Tibial artery (tissue), 4 donors: ENCODE results near the gene ARFIP2.

ENCODE experiments used
- DNase-seq, 2 donors: peaks; one replicate each; pipeline ENCODE4 v3.0.0-alpha.2; 2019
- H3K27ac ChIP-seq, 2 donors: fragments of 200-600 bp; sonication (generic) in 1 of 2; 1 replicate in 1 of 2; 2 replicates in 1 of 2; pipeline ENCODE4 v1.5.1; 2018 to 2019; ENCODE audit warnings: mild to moderate bottlenecking in 1 of 2
- H3K27me3 ChIP-seq, 2 donors: fragments of 200-600 bp; sonication (generic) in 1 of 2; one replicate each; pipeline versions ENCODE4 v1.5.1 to v1.6.0; 2016 to 2019
- H3K36me3 ChIP-seq, 3 donors: fragments of 200-600 bp; sonication (generic) in 2 of 3; one replicate each; pipeline ENCODE4 v1.5.1; 2016 to 2019; ENCODE audit warnings: mild to moderate bottlenecking in 2 of 3
- H3K4me1 ChIP-seq, 4 donors: fragments of 200-600 bp; sonication (generic) in 2 of 4; 1 replicate in 3 of 4; 2 replicates in 1 of 4; pipeline ENCODE4 v1.5.1; 2016 to 2019
- H3K4me3 ChIP-seq, 2 donors: fragments of 200-600 bp; sonication (generic) in 1 of 2; 1 replicate in 1 of 2; 2 replicates in 1 of 2; pipeline ENCODE4 v1.5.1; 2018 to 2019; ENCODE audit warnings: mild to moderate bottlenecking in 2 of 2
- H3K9me3 ChIP-seq, 3 donors: fragments of 200-600 bp; sonication (generic) in 1 of 3; one replicate each; pipeline ENCODE4 v1.5.1; 2016 to 2019
- intact Hi-C: fragments of 100-400 bp; cut with DNase I; formaldehyde crosslinking; loops from one replicate; pipeline ENCODE4 v1.15.0; 2023; ENCODE audit warnings: low total_unique reads
- TF ChIP-seq, protein P1 (sequence below), 2 experiments: fragments of 200-600 bp in 1 of 2; fragments of 450-650 bp in 1 of 2; IDR thresholded peaks; one replicate each; pipeline ENCODE4 v1.5.1; 2017 to 2019; ENCODE audit warnings: antibody characterized with exemption in 2 of 2, mild to moderate bottlenecking in 1 of 2, moderate library complexity in 1 of 2

ARFIP2 gene

GRCh38 chr11:6459099-6459450, 22.1 kb downstream of the ARFIP2 start:
- peaks cover 63 to 96% (median 77%) of the 10 kb centered on the region in 3 donors for H3K36me3 ChIP-seq
- no peaks in the 10 kb centered on the region for H3K27me3 ChIP-seq
- no peaks in the 10 kb centered on the region for H3K4me1 ChIP-seq
- H3K9me3 ChIP-seq = no peaks in the 10 kb centered on the region
- DNase-seq = no peak
- H3K27ac ChIP-seq = no peak overlapping the region
- no peak overlapping the region for H3K4me3 ChIP-seq
- TF ChIP-seq, protein P1, sequence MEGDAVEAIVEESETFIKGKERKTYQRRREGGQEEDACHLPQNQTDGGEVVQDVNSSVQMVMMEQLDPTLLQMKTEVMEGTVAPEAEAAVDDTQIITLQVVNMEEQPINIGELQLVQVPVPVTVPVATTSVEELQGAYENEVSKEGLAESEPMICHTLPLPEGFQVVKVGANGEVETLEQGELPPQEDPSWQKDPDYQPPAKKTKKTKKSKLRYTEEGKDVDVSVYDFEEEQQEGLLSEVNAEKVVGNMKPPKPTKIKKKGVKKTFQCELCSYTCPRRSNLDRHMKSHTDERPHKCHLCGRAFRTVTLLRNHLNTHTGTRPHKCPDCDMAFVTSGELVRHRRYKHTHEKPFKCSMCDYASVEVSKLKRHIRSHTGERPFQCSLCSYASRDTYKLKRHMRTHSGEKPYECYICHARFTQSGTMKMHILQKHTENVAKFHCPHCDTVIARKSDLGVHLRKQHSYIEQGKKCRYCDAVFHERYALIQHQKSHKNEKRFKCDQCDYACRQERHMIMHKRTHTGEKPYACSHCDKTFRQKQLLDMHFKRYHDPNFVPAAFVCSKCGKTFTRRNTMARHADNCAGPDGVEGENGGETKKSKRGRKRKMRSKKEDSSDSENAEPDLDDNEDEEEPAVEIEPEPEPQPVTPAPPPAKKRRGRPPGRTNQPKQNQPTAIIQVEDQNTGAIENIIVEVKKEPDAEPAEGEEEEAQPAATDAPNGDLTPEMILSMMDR (IDR thresholded peaks at IDR 0.05) = no peak
- intact Hi-C loops = no loop called here

- TF ChIP-seq, protein P1 (IDR thresholded peaks at IDR 0.05) = no peak
- H3K36me3 ChIP-seq = peaks cover 63 to 96% (median 72%) of the 10 kb centered on the region in 3 donors
- intact Hi-C loops = no loop called here
Measured at GRCh38 chr11:6458352-6459098, 22.6 kb downstream of the ARFIP2 start.

DNA sequence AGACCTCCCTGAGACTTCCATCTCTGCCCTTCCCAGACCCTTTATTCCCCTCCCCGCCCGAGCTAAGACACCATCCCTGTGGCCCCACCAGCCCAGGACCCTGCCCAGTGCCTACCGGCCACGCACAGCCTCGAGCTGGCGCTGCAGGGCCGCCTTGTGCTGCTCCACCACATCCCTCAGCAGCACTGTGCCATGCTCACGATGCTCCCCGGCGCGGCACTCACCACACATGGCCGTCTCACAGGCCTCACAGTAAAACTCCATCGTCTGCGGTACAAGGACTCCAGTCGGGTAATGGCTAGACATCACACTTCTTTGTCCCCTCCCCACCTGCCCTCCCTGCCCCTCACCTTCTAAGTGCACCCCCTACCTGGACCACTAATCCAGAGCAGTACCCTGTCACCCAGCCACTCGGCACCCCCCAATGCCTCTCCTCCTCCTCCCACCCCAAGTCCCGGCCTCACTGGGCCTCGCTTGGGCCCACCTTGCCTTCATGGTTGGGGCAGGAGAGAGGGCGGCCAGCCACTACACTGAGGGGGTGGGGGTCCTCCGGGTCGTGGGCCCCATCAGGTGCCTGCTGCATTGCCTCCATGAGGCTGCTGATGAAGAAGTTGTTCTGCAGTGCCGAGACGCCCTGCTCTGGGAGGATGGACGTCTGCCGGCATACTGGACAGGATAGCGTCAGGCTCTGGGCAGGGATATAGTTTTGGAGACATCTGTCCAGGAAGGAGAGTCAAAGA, 23.4 kb downstream of the ARFIP2 start:
- H3K27ac ChIP-seq = no peak overlapping the region
- DNase-seq = no peak
- intact Hi-C loops = no loop called here
- H3K27me3 ChIP-seq = no peaks in the 10 kb centered on the region
- no peak overlapping the region for H3K4me3 ChIP-seq
- H3K4me1 ChIP-seq = peaks cover 0 to 2% (median 1%) of the 10 kb centered on the region in 4 donors
- no peaks in the 10 kb centered on the region for H3K9me3 ChIP-seq
- TF ChIP-seq, protein P1 (IDR thresholded peaks at IDR 0.05) = no peak
- H3K36me3 ChIP-seq = peaks cover 61 to 94% (median 68%) of the 10 kb centered on the region in 3 donors

More at GRCh38 chr11:6458352-6459098, 22.6 kb downstream of the ARFIP2 start:
- Histone ChIP-seq H3K27me3 (no peaks in the 10 kb centered on the region), H3K4me1 (no peaks in the 10 kb centered on the region), H3K27ac (no peak overlapping the region), H3K4me3 (no peak overlapping the region), H3K9me3 (no peaks in the 10 kb centered on the region)
- no peak for DNase-seq

DNA sequence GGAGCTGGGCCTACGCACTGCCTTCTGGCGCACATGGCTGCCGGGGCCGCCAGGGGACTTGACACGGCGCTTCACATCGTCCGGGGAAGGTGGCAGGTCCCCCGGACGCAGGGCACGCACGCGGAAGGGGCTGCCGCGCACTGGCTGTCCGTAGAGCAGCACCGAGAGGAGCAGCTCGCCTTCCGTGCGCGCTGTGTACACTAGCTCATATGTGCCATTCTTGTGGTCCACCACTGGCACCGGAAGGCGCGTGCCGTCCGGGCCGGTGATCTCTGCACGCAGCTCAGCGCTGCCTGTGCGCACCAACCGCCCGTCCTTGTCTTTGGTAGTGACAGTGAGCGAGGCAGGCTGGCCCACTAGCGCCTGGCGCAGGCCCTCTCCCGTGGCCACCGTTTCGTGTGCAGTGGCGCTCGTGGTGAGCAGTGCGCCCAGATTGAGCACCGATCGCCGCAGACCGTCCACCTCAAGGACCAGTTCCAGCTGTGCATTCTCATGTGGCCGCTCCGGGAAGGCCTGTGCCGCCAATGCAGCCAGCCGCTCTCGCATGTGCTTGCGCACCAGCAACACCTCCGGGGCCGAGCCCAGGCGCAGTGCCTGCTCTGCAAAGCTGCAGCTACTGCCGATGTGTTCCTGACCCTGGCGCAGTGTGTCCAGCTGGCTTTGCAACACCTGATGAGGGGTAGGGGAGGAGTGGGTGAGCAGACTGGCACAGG, 24.6 kb downstream of the ARFIP2 start:
- no peaks in the 10 kb centered on the region for H3K27me3 ChIP-seq
- no peaks in the 10 kb centered on the region for H3K9me3 ChIP-seq
- intact Hi-C loops = no loop called here
- no peak overlapping the region for H3K27ac ChIP-seq
- H3K4me3 ChIP-seq = no peak overlapping the region
- H3K36me3 ChIP-seq = peaks cover 61 to 94% (median 63%) of the 10 kb centered on the region in 3 donors
- peaks cover 0 to 14% (median 12%) of the 10 kb centered on the region in 4 donors for H3K4me1 ChIP-seq
- no peak for DNase-seq
- TF ChIP-seq, protein P1 (IDR thresholded peaks at IDR 0.05) = no peak

GRCh38 chr11:6455070-6455469, 26.1 kb downstream of the ARFIP2 start:
- H3K4me1 ChIP-seq = peaks cover 0 to 17% (median 12%) of the 10 kb centered on the region in 4 donors
- TF ChIP-seq, protein P1 (IDR thresholded peaks at IDR 0.05) = no peak
- DNase-seq = no peak
- no peak overlapping the region for H3K4me3 ChIP-seq
- H3K9me3 ChIP-seq = no peaks in the 10 kb centered on the region
- intact Hi-C loops = no loop called here
- H3K27me3 ChIP-seq = no peaks in the 10 kb centered on the region
- no peak overlapping the region for H3K27ac ChIP-seq
- peaks cover 70 to 95% (median 74%) of the 10 kb centered on the region in 3 donors for H3K36me3 ChIP-seq
